Parathyroid adenoma (tissue), 2 donors: ENCODE measurements around the gene ADARB2.

Source experiments
- H2AFZ ChIP-seq: fragments of 300-600 bp; sonication (generic); one replicate; pipeline ENCODE4 v1.7.0; 2017; ENCODE audit warnings: antibody characterized with exemption, mild to moderate bottlenecking
- H3K27ac ChIP-seq: fragments of 300-600 bp; sonication (generic); one replicate; pipeline ENCODE4 v1.7.0; 2017
- H3K27me3 ChIP-seq: fragments of 300-600 bp; sonication (generic); one replicate; pipeline ENCODE4 v1.7.0; 2017; ENCODE audit warnings: low read length; ENCODE audit not compliant: control insufficient read depth, insufficient read depth
- H3K36me3 ChIP-seq: fragments of 300-600 bp; sonication (generic); one replicate; pipeline ENCODE4 v1.7.0; 2017; ENCODE audit warnings: low read length; ENCODE audit not compliant: control insufficient read depth, insufficient read depth
- H3K4me1 ChIP-seq: fragments of 300-600 bp; sonication (generic); one replicate; pipeline ENCODE4 v1.7.0; 2017; ENCODE audit warnings: control low read depth
- H3K4me2 ChIP-seq: fragments of 300-600 bp; sonication (generic); one replicate; pipeline ENCODE4 v1.7.0; 2017; ENCODE audit warnings: low read length
- H3K4me3 ChIP-seq: fragments of 300-600 bp; sonication (generic); one replicate; pipeline ENCODE4 v1.7.0; 2017; ENCODE audit warnings: low read depth, low read length
- H3K79me2 ChIP-seq: fragments of 300-600 bp; sonication (generic); one replicate; pipeline ENCODE4 v1.7.0; 2017; ENCODE audit warnings: control low read depth
- H3K9ac ChIP-seq: fragments of 300-600 bp; sonication (generic); one replicate; pipeline ENCODE4 v1.7.0; 2017; ENCODE audit warnings: mild to moderate bottlenecking
- H3K9me3 ChIP-seq: fragments of 300-600 bp; sonication (generic); one replicate; pipeline ENCODE4 v1.7.0; 2017; ENCODE audit warnings: low read length; ENCODE audit not compliant: control insufficient read depth
- TF ChIP-seq, protein P1 (sequence below): fragments of 300-600 bp; sonication (generic); IDR thresholded peaks from one replicate; pipeline ENCODE4 v1.7.0; 2017; ENCODE audit warnings: antibody characterized with exemption, mild to moderate bottlenecking
- donor health status: primary hyperparathyroidism.

Gene ADARB2

DNA sequence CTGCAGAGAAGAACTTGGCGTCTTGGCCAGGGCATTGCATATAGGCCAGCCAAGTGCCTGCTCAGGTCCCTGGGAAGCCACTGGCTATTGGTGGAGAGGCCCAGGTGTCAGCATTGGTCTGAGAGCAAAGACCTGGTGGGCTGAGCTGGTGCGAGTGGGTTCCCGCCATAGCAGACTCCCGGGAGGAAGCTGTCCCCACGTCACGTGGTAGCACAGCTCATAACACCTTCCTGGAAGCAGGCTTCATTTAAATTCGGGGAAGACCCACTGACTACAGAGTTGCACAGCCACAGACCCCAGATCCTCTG is 550.7 kb downstream of the ADARB2 start:
- H3K4me3 ChIP-seq: no peak overlapping the region
- no peaks in the 10 kb centered on the region for H3K36me3 ChIP-seq
- no peak overlapping the region for H3K27ac ChIP-seq
- no peaks in the 10 kb centered on the region for H3K4me1 ChIP-seq
- no peak overlapping the region for H2AFZ ChIP-seq
- TF ChIP-seq, protein P1, sequence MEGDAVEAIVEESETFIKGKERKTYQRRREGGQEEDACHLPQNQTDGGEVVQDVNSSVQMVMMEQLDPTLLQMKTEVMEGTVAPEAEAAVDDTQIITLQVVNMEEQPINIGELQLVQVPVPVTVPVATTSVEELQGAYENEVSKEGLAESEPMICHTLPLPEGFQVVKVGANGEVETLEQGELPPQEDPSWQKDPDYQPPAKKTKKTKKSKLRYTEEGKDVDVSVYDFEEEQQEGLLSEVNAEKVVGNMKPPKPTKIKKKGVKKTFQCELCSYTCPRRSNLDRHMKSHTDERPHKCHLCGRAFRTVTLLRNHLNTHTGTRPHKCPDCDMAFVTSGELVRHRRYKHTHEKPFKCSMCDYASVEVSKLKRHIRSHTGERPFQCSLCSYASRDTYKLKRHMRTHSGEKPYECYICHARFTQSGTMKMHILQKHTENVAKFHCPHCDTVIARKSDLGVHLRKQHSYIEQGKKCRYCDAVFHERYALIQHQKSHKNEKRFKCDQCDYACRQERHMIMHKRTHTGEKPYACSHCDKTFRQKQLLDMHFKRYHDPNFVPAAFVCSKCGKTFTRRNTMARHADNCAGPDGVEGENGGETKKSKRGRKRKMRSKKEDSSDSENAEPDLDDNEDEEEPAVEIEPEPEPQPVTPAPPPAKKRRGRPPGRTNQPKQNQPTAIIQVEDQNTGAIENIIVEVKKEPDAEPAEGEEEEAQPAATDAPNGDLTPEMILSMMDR: no peak
- no peaks in the 10 kb centered on the region for H3K79me2 ChIP-seq
- no peak overlapping the region for H3K4me2 ChIP-seq
- no peak overlapping the region for H3K9ac ChIP-seq
- no peaks in the 10 kb centered on the region for H3K27me3 ChIP-seq
- no peaks in the 10 kb centered on the region for H3K9me3 ChIP-seq

DNA sequence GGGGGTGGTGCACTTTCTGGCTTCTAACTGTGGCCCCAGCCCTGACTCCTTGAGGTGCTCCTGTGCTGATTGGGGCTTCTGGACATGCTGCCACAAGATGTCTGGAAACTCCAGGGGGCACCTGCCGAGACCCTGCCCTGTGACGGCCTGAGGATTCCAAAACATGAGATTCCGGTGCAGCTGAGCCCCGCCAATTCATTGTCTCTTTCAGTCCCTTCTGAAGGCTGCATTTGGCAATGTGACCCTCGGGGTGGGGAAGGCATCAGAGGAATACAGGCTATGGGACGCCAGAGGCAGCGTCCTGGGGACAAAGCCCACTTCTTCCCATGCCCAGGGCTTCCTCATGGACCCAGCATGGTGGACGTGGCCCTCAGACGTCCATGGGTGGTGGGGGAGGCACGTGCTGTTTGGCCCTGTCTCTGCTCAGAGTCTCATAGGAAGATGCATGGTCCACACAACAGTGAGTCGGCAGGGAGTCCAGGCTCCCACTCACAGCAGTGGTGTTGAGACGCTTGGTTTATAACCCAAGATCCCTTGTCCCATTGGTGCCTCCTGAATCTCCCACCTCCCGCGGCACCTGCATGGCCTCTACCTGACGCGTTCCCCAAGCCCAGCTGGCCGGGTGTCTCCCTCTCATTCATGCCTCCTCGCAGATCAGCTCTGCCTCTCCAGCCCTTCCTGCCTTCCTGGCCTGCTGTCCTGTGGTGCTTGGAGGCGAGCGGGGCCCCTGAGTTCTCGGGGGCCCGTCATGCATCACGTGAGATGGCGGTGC is 551.2 kb downstream of the ADARB2 start:
- H3K9ac ChIP-seq: no peak overlapping the region
- no peak overlapping the region for H3K4me3 ChIP-seq

DNA sequence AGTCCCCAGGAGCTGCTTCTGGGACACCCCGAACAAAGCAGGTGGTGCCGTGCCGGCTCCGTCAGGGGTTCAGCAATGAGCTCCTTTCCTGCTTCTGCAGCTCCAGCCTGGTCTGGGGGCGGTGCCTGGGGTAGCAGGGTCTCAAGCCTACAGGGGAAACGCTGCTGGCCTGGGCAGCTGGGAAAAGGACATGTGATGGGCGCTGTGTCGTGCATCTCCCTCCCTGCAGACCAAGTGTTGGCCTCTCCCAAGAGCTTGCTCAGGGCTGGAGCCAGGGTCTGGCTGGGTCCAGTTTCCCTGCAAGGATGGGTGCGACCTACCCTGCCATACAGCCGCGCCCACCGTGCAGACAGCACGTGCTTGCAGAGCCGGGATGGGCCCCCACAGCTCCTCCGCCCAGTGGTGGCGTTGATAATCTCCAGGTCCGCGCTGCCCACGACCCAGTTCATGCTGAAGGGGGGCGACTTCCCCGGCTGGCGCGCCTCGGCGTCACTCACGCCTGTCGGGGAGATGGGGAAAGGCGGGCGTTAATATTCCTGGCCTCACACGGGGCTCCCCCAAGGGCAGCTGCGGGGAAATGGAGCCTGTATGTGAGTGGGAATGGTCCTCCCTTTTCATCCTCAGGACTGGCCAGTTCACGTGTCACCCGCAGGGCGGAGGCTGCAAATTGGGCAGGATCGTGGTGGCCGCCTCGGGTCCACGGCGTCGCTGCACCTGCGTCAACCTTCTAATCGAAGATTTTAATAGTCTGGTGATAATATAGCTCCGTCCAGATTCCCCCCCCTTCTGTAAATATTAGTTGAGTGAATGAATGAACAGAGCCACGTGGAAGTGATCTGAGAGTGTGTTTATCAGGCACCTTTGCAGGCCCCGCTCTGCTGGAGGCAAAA is 552.5 kb downstream of the ADARB2 start:
- no peak overlapping the region for H3K4me3 ChIP-seq
- H3K36me3 ChIP-seq: no peaks in the 10 kb centered on the region
- H3K4me2 ChIP-seq: no peak overlapping the region

More for the DNA sequence above, 551.2 kb downstream of the ADARB2 start:
- TF ChIP-seq, protein P1: no peak
- Histone ChIP-seq H3K36me3 (no peaks in the 10 kb centered on the region), H3K79me2 (no peaks in the 10 kb centered on the region), H3K4me2 (no peak overlapping the region), H3K9me3 (no peaks in the 10 kb centered on the region), H3K27ac (no peak overlapping the region), H2AFZ (no peak overlapping the region), H3K27me3 (no peaks in the 10 kb centered on the region), H3K4me1 (no peaks in the 10 kb centered on the region)

GRCh38 chr10:1183701-1184100 is 553.6 kb downstream of the ADARB2 start:
- H3K9me3 ChIP-seq: no peaks in the 10 kb centered on the region
- H3K79me2 ChIP-seq: no peaks in the 10 kb centered on the region
- H2AFZ ChIP-seq: no peak overlapping the region
- H3K36me3 ChIP-seq: no peaks in the 10 kb centered on the region
- H3K4me3 ChIP-seq: no peak overlapping the region
- TF ChIP-seq, protein P1: no peak
- H3K4me2 ChIP-seq: no peak overlapping the region
- H3K9ac ChIP-seq: no peak overlapping the region
- H3K27ac ChIP-seq: no peak overlapping the region
- no peaks in the 10 kb centered on the region for H3K27me3 ChIP-seq
- H3K4me1 ChIP-seq: no peaks in the 10 kb centered on the region

More for the DNA sequence above, 552.5 kb downstream of the ADARB2 start:
- H3K4me1 ChIP-seq: no peaks in the 10 kb centered on the region
- H3K9ac ChIP-seq: no peak overlapping the region
- TF ChIP-seq, protein P1: no peak
- no peaks in the 10 kb centered on the region for H3K27me3 ChIP-seq
- no peak overlapping the region for H2AFZ ChIP-seq
- no peaks in the 10 kb centered on the region for H3K9me3 ChIP-seq
- no peak overlapping the region for H3K27ac ChIP-seq
- no peaks in the 10 kb centered on the region for H3K79me2 ChIP-seq
